Activated T-cell treated with anti-CD3 and anti-CD28 coated beads, Interleukin-2, amount 50 U/mL, for 72 hours (primary cell): ENCODE measurements around the gene PHF3. TPM values are rescaled to one million over a fixed set of nuclear protein-coding genes. Genes with fewer than 3 reads are reported as not detected.
"Not testable (repeated sequence)": the region's sequence is repeated elsewhere in the genome, so short reads cannot be mapped to it uniquely, and the experiment has no call there.

Source experiments
- ATAC-seq, 2 donors: fragments of 150-1000 bp; cut with Tn5 transposase; replicated peaks in 1 of 2; 2 replicates each; pipeline ENCODE4 v1.10.0; 2021; ENCODE audit warnings: moderate library complexity in 2 of 2, mild to moderate bottlenecking in 1 of 2
- DNase-seq, 2 donors: peaks; one replicate each; pipeline ENCODE4 v3.0.0; 2021 to 2022; ENCODE audit warnings: mixed read lengths in 1 of 2
- H3K27ac Mint-ChIP-seq: one replicate; pipeline ENCODE4 v1.8.0; 2022; ENCODE audit warnings: mild to moderate bottlenecking, moderate library complexity, mixed read lengths
- H3K27me3 Mint-ChIP-seq: one replicate; pipeline ENCODE4 v1.8.0; 2022; ENCODE audit warnings: low read depth, mixed read lengths
- H3K36me3 Mint-ChIP-seq, 2 donors: one replicate each; pipeline ENCODE4 v1.8.0; 2022; ENCODE audit warnings: mixed read lengths in 2 of 2, mild to moderate bottlenecking in 1 of 2; ENCODE audit not compliant: insufficient read depth in 2 of 2
- H3K4me1 Mint-ChIP-seq: one replicate; pipeline ENCODE4 v1.8.0; 2022; ENCODE audit warnings: low read depth, mixed read lengths
- H3K4me3 Mint-ChIP-seq, 2 donors: one replicate each; pipeline ENCODE4 v1.8.0; 2022; ENCODE audit warnings: mild to moderate bottlenecking in 2 of 2, mixed read lengths in 2 of 2, moderate library complexity in 2 of 2
- H3K9me3 Mint-ChIP-seq, 2 donors: one replicate each; pipeline ENCODE4 v1.8.0; 2022; ENCODE audit warnings: mixed read lengths in 2 of 2
- total RNA-seq, 2 donors: library from RNA; stranded (reverse); gene quantifications; one replicate each; pipeline ENCODE4 v1.2.3, GENCODE V29; 2022

Gene PHF3
- total RNA-seq, 2 donors from 2014 or later, result 69.7 to 72.6 TPM

DNA sequence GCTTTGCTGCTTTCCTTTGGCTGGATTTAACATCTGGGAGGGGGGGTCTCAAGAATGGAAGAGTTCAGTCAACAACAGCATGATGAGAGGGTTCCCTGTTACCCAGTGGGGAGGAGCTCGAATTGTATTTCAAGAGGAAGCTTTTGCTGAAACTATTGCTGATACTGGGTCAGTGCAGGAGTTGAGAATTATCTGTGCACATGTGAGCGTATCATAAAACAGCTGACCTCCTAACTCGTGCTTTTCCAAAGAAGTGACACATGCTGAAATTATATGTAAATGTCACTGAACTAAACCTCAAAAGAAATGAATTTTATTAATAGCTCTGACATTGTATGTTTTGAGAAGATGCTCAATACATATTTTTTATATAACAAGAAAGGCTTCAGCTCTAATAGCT is 96.3 kb downstream of the PHF3 start:
- ATAC-seq (no peak), DNase-seq (no peak)
- H3K36me3 Mint-ChIP-seq, result peaks cover 0 to 7% of the 10 kb centered on the region in 2 donors
- H3K4me1 Mint-ChIP-seq, result no peaks in the 10 kb centered on the region
- H3K9me3 Mint-ChIP-seq, result peaks cover 0 to 5% of the 10 kb centered on the region in 2 donors
- no peak overlapping the region for H3K27ac Mint-ChIP-seq
- H3K4me3 Mint-ChIP-seq, result no peak overlapping the region
- no peaks in the 10 kb centered on the region for H3K27me3 Mint-ChIP-seq

DNA sequence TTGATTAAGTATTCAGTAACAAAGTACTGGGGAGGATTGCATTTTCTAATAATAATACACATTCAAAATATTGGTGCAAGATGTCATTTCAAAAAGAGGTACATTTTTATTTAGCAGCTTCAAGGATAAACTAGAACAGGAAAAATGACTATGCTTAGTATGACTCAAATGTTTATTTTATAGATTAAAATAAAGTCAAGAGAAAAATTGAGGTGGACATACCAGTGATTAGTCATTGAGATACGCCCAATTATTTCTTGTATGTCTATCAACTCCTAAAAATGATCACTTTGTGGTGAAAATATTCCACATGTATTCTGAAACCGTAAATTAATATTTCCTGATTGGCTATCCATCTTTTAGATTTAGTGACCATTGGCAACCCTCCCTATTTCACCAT is 96.7 kb downstream of the PHF3 start:
- peaks cover 0 to 5% of the 10 kb centered on the region in 2 donors for H3K9me3 Mint-ChIP-seq
- peaks cover 0 to 7% of the 10 kb centered on the region in 2 donors for H3K36me3 Mint-ChIP-seq

DNA sequence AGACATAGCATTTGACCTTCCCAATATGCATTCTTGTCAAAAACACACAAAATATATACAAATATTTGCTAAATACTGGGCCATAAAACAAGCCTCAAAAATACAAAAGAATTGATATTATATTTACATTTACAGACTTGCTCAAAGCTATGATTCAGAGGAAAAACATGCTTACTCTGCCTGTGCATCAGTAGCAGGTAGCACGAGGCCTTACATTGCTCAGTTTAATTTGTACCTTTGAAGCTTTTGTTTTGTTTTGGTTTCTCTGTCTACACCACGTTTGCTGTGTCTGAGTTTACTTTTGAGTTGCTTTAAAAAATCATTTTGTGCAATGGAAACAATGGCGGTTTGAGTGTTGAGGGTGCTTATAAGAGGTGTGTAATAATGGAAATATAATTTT is 99.3 kb downstream of the PHF3 start:
- H3K27ac Mint-ChIP-seq, result no peak overlapping the region
- H3K27me3 Mint-ChIP-seq, result no peaks in the 10 kb centered on the region

More for the DNA sequence above, 96.7 kb downstream of the PHF3 start:
- no peak for ATAC-seq
- no peaks in the 10 kb centered on the region for H3K4me1 Mint-ChIP-seq
- no peak for DNase-seq
- no peak overlapping the region for H3K27ac Mint-ChIP-seq
- H3K4me3 Mint-ChIP-seq, result no peak overlapping the region
- H3K27me3 Mint-ChIP-seq, result no peaks in the 10 kb centered on the region

DNA sequence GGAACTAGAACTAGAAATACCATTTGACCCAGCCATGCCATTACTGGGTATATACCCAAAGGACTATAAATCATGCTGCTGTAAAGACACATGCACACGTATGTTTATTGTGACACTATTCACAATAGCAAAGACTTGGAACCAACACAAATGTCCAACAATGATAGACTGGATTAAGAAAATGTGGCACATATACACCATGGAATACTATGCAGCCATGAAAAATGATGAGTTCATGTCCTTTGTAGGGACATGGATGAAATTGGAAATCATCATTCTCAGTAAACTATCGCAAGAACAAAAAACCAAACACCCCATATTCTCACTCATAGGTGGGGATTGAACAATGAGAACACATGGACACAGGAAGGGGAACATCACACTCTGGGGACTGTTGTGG is 102.6 kb downstream of the PHF3 start:
- not testable (repeated sequence) for H3K4me1 Mint-ChIP-seq, ATAC-seq, H3K4me3 Mint-ChIP-seq, DNase-seq, H3K27me3 Mint-ChIP-seq, H3K27ac Mint-ChIP-seq, H3K9me3 Mint-ChIP-seq, H3K36me3 Mint-ChIP-seq

More for the DNA sequence above, 99.3 kb downstream of the PHF3 start:
- Mint-ChIP-seq H3K36me3 (peaks cover 0 to 7% of the 10 kb centered on the region in 2 donors), H3K4me3 (no peak overlapping the region), H3K9me3 (peaks cover 0 to 5% of the 10 kb centered on the region in 2 donors), H3K4me1 (no peaks in the 10 kb centered on the region)
- DNase-seq (no peak), ATAC-seq (no peak)

DNA sequence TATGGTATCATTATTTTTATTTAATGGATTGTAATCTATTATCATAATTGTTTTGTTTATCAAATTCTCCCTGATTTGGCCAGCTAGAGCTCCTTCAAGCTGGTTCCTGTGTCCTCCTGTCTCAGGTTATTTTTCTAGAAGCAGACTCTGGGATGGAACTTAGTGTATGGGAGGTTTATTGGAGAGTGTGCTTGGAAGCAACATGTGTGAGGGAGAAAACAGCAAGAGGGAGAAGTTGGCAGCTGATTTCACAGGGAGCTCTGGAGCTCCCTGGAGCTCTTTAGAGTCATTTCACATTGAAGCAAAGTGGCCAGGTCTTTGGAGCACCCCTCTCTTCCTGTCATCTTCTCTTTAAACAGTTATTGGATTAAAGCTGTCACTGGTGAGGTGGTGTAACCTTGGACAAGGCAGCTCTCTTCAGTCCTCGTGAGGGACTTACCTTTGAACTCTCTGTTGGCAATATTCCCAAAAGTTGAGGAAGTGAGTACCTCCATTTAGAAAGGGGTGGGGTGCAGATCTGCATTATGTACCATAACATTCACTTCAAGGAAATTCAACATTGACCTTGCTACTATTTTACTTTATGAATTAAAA is 103.6 kb downstream of the PHF3 start:
- Mint-ChIP-seq H3K4me3 (no peak overlapping the region), H3K27ac (no peak overlapping the region), H3K9me3 (peaks cover 0 to 5% of the 10 kb centered on the region in 2 donors), H3K36me3 (peaks cover 0 to 7% of the 10 kb centered on the region in 2 donors), H3K27me3 (no peaks in the 10 kb centered on the region), H3K4me1 (no peaks in the 10 kb centered on the region)
- no peak for ATAC-seq
- no peak for DNase-seq

DNA sequence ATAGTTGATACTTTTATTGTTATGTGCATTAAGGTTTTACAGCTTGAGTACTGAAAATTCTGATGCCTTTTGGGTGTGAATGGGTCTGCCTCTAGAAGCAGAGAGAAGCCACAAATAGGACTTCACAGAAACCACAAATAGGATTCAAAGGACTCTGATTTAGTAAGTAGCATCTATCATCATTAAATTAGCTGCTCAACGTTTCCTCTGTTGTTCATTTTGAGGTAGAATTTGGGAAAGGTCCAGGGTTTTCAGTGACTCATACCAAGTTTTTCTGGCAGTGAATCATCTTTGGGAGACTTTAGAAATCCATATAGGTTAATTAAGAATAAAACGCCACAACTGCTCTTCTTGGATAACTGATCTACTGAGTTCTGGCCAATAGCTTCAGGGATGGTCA is 105.1 kb downstream of the PHF3 start:
- no peaks in the 10 kb centered on the region for H3K4me1 Mint-ChIP-seq
- no peak for ATAC-seq
- no peak for DNase-seq
- H3K27ac Mint-ChIP-seq, result no peak overlapping the region
- H3K36me3 Mint-ChIP-seq, result no peaks in the 10 kb centered on the region
- peaks cover 0 to under 1% of the 10 kb centered on the region in 2 donors for H3K9me3 Mint-ChIP-seq
- H3K4me3 Mint-ChIP-seq, result no peak overlapping the region
- no peaks in the 10 kb centered on the region for H3K27me3 Mint-ChIP-seq

DNA sequence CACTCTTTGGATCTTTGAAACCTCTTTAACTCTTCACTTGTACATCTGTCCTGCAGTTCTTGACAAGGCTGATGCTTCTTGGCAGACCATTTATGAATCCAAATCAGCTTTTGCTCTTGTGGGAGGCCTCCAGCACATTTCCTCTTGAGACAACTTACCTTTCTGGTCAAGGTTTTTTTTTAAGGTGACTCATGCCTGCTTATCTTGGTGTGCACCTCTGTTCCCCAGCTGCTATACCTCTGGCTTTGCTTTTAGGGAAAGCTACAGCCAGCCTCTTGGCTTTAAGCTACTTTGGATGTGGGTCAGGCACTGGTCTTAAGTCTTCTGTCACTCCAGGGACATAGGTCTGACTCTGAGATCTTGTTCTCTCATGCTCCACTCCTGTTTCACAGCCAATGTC is 106.5 kb downstream of the PHF3 start:
- H3K4me3 Mint-ChIP-seq, result no peak overlapping the region
- ATAC-seq (no peak), DNase-seq (no peak)
- H3K27ac Mint-ChIP-seq, result no peak overlapping the region
- H3K27me3 Mint-ChIP-seq, result no peaks in the 10 kb centered on the region
- H3K9me3 Mint-ChIP-seq, result peaks cover 2 to 3% of the 10 kb centered on the region in 2 donors
- H3K4me1 Mint-ChIP-seq, result no peaks in the 10 kb centered on the region
- no peaks in the 10 kb centered on the region for H3K36me3 Mint-ChIP-seq

DNA sequence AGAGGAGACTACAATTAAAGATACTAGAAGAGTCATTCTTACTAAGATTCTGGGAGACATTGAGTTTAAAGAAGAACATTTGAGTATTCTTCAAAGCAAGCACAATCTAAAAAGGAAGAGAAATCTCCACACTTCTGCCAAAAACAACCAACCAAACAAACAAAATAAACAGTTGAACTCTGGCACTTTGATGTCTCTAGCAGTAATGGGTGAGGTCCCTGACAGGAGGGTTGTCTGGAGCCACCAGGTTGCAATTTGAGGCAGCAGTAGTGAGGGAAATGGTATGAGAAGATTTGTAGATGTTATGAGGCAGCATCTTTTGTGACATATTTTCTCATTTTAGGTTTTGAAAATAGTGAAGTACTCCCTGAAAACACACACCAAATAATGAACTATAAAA is 108.1 kb downstream of the PHF3 start:
- Mint-ChIP-seq H3K4me1 (no peaks in the 10 kb centered on the region), H3K27ac (no peak overlapping the region), H3K9me3 (peaks cover 3 to 6% of the 10 kb centered on the region in 2 donors)

DNA sequence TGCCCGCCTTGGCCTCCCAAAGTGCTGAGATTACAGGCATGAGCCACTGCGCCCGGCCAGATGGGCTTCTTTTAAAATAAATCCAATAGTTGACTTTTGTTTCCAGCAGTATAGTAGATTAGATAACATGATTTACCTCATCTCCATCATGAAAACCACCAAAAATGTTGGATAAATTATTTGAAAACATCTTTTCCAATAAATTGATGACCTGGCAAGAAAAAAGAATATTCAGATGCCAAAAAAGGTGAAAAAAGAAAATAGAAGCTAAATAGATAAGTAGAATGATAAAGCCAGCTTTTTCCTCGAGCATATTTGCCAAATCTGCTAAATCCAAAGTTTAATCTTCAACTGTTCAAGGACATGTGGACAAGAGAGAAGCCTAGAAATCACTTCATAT is 109.2 kb downstream of the PHF3 start:
- Mint-ChIP-seq H3K36me3 (peaks cover 4 to 5% of the 10 kb centered on the region in 2 donors), H3K27ac (no peak overlapping the region), H3K9me3 (peaks cover 3 to 6% of the 10 kb centered on the region in 2 donors), H3K4me1 (no peaks in the 10 kb centered on the region), H3K4me3 (no peak overlapping the region), H3K27me3 (no peaks in the 10 kb centered on the region)
- DNase-seq (no peak), ATAC-seq (no peak)

More for the DNA sequence above, 108.1 kb downstream of the PHF3 start:
- no peak for ATAC-seq
- Mint-ChIP-seq H3K27me3 (no peaks in the 10 kb centered on the region), H3K4me3 (no peak overlapping the region), H3K36me3 (peaks cover 0 to 4% of the 10 kb centered on the region in 2 donors)
- DNase-seq, result no peak

DNA sequence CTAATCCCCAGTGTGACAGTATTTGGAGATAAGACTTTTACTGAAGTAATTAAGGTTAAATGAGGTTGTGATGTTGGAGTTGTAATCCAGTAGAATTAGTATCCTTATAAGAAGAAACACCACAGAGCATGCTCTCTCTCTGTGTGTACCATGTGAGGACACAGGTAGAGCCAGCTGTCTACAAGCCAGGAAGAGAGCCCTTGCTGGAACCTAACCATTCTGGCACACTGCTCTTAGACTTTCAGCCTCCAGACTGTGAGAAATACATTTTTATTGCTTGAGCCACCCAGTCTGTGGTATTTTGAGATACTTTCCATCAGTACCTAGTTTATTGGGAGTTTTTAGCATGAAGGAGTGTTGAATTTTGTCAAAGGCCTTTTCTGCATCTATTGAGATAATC is 110.2 kb downstream of the PHF3 start:
- Mint-ChIP-seq H3K27ac (no peak overlapping the region), H3K4me1 (no peaks in the 10 kb centered on the region), H3K36me3 (peaks cover 4 to 5% of the 10 kb centered on the region in 2 donors), H3K9me3 (peaks cover 3 to 6% of the 10 kb centered on the region in 2 donors), H3K27me3 (no peaks in the 10 kb centered on the region), H3K4me3 (no peak overlapping the region)
- ATAC-seq (no peak), DNase-seq (no peak)

DNA sequence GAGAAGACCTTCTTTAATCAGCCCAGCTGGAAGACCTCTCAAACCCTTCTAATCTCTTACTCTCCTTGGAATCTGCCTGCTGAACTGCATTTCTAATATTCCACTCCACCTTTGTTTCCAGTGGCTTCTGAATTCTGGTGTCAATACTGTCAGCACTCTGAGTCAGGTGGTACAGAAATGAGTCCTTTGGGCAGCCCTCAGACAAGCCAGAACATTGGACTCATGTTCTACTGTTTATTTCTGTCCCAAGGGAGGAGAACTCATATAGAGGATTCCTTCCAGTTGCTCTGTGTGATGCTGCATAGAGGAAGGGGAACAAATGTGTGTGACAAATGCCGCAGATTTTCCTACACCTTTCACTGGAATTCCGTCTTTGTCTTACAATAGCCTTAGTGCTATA is 114.8 kb downstream of the PHF3 start:
- DNase-seq (no peak), ATAC-seq (no peak)
- Mint-ChIP-seq H3K9me3 (peaks cover 5 to 7% of the 10 kb centered on the region in 2 donors), H3K36me3 (peaks cover 4 to 8% of the 10 kb centered on the region in 2 donors), H3K27ac (no peak overlapping the region), H3K4me1 (no peaks in the 10 kb centered on the region), H3K27me3 (no peaks in the 10 kb centered on the region), H3K4me3 (no peak overlapping the region)

DNA sequence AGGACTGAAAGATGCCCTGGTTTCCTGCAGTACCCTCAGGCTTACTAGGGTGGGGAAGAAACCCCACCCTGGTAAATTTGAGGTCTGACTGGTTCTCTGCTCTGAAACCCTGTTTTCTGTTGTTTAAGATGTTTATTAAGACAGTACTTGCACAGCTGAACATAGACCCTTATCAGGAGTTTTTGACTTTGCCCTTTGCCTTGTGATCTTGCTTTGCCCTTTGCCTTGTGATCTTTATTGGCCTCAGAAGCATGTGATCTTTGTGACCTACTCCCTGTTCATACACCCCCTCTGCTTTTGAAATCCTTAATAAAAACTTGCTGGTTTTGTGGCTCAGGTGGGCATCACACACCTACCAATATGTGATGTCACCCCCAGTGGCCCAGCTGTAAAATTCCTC is 121.7 kb downstream of the PHF3 start:
- H3K27ac Mint-ChIP-seq, result peak overlapping the region; percentile 79
- not testable (repeated sequence) for H3K4me1 Mint-ChIP-seq, H3K4me3 Mint-ChIP-seq, H3K27me3 Mint-ChIP-seq, H3K9me3 Mint-ChIP-seq, DNase-seq, ATAC-seq
- peaks cover 2 to 19% of the 10 kb centered on the region in 2 donors for H3K36me3 Mint-ChIP-seq

DNA sequence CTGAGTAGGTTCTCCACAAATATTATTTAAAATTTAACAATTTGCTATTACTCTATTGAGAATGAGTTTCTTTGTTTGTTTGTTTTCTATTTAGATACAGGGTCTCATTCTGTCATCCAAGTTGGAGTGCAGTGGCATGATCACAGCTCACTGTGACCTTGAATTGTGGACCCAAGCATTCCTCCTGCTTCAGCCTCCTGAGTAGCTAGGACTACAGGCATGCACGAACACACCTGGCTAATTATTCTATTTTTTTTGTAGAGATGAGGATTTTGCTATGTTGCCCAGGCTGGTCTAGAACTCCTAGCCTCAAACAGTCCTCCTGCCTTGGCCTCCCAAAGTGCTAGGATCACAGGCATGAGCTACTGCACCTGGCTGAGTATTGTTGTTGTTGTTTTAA is 122.2 kb downstream of the PHF3 start:
- peaks cover 4 to 6% of the 10 kb centered on the region in 2 donors for H3K9me3 Mint-ChIP-seq

DNA sequence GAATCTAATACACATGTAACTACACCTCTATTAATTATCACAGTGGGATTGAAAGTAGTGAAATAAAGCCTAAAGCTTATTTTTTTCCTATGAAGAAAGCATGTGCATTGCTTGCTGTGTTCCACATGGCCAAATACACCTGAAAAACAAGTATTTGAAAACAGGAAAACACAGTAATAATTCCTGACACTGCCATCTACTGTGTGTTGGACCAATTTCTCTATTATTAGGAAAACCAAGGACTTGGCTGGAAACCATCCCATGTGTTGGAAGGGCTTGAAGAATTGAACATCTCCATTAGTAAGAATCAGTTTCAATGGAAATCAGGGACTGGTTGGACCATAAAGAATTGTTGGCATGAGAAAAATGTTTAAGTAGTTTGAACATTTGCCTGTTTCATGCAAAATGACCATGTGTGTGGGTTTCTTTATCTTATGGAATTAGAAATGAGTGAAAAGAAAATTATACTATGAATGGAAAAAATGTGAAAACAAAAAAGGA is 124.1 kb downstream of the PHF3 start:
- no peak for ATAC-seq
- Mint-ChIP-seq H3K27me3 (no peaks in the 10 kb centered on the region), H3K36me3 (peaks cover 2 to 19% of the 10 kb centered on the region in 2 donors)

More for the DNA sequence above, 122.2 kb downstream of the PHF3 start:
- H3K36me3 Mint-ChIP-seq, result peaks cover 2 to 19% of the 10 kb centered on the region in 2 donors
- H3K27ac Mint-ChIP-seq, result no peak overlapping the region
- ATAC-seq (no peak), DNase-seq (no peak)
- H3K4me3 Mint-ChIP-seq, result no peak overlapping the region
- H3K4me1 Mint-ChIP-seq, result no peaks in the 10 kb centered on the region
- H3K27me3 Mint-ChIP-seq, result no peaks in the 10 kb centered on the region

More for the DNA sequence above, 124.1 kb downstream of the PHF3 start:
- Mint-ChIP-seq H3K9me3 (peaks cover 4 to 6% of the 10 kb centered on the region in 2 donors), H3K4me1 (no peaks in the 10 kb centered on the region), H3K4me3 (no peak overlapping the region), H3K27ac (no peak overlapping the region)
- no peak for DNase-seq
